GM19099 (cell line): Measurements from ENCODE around the gene NRF1.

Source experiments
- POLR2A ChIP-seq: IDR thresholded peaks from 3 replicates; pipeline ENCODE4 v1.6.1; 2011; ENCODE audit warnings: low read depth; ENCODE audit not compliant: insufficient read length; ENCODE audit errors: extremely low read depth

NRF1 gene

DNA sequence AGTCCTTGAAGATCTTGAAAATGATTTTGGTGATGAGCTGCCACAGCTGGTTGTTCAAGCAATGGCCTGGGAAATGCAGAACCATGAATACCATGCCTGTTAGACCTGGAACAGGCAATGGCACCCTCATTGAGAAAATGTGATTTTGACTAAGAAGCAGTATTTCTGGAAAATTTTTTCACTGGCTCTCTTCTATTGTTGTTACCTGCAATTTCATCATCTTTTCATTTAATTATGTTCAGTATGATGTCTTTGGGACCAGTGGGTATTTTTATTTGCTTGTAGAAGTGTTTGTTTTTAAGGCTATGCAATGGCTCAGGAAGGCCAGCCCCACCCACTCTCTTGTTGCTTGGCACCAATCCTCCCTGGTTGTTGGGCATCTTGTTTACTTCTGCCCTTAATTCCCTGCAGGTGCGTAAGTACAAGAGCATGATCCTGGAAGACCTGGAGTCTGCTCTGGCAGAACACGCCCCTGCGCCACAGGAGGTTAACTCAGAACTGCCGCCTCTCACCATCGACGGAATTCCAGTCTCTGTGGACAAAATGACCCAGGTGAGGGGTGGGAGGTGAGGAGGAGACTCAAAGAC is 78.6 kb downstream of the NRF1 start:
- no peak for TF ChIP-seq POLR2A

DNA sequence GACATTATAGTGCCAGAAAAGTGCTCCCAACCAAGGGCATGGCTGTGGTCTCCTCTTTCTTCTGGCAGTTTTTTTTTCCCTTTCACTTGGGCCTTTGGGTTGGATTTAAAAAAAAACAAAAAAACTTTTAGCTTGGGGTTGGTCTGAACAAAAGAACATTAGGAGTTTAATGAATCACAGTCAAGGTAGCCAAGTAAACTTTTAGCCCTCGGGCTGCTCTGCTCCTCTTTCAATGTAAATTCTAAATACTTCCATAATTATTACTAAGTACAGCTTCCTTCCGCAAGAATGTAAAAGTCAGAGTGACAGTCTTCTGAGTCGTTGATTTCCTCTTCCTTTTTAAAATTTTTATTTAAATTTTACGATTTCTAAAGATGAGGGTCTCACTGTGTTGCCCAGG is 79.2 kb downstream of the NRF1 start:
- TF ChIP-seq POLR2A, result no peak

- TF ChIP-seq POLR2A, result no peak
These were observed 87.2 kb downstream of the NRF1 start for GRCh38 chr7:129698516-129699418.

DNA sequence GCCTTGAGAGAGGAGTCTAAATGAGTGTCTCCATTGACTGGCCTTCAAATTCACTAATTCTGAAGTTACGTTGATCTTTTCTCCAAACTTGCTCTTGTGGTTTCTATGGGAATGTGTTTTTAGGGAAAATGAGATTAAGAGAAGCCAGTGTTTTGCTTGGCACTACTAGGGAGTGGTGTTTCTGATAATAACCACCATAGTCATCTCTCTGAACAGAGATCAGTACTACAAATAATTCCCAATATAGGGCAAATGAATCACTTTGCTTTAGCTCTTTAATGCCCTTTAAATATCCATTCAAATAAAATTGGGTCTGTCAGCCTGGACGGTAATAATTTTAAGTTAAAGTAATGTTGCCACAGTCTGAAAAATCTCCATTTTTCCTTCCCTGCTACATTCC is 90.8 kb downstream of the NRF1 start:
- no peak for TF ChIP-seq POLR2A

- TF ChIP-seq POLR2A, result no peak
These were observed 91.3 kb downstream of the NRF1 start for GRCh38 chr7:129702761-129703338.

- TF ChIP-seq POLR2A, result no peak
These were observed 92.2 kb downstream of the NRF1 start for GRCh38 chr7:129703751-129704150.

GRCh38 chr7:129707910-129708499 is 96.5 kb downstream of the NRF1 start:
- no peak for TF ChIP-seq POLR2A

GRCh38 chr7:129713544-129713943 is 102.0 kb downstream of the NRF1 start:
- TF ChIP-seq POLR2A, result no peak

DNA sequence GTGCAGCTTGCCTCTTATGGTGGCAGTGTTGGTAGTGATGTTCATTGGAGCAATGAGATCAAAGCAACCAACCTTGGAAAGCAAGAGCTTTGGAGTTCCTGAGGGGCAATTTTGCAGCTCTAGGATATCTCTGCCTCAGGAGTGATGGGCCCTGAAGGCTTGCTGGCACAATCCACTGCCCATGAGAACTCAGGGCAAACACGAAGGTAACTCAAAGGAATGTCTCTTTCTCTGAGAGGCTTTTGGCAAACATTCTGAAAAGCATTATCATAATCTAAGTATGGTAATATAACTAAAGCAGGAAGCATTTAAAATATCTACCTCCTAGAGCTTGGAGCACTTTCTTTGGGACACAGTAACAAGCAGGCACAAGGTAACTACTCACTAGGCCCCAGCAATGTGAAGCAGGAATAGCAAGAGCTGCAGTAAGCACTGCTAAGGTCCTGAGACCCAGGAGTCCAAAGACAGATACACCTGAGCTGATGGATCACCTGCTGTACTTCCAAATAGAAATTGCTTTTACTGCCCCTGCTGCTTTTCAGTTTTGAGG is 103.1 kb downstream of the NRF1 start:
- TF ChIP-seq POLR2A, result no peak

DNA sequence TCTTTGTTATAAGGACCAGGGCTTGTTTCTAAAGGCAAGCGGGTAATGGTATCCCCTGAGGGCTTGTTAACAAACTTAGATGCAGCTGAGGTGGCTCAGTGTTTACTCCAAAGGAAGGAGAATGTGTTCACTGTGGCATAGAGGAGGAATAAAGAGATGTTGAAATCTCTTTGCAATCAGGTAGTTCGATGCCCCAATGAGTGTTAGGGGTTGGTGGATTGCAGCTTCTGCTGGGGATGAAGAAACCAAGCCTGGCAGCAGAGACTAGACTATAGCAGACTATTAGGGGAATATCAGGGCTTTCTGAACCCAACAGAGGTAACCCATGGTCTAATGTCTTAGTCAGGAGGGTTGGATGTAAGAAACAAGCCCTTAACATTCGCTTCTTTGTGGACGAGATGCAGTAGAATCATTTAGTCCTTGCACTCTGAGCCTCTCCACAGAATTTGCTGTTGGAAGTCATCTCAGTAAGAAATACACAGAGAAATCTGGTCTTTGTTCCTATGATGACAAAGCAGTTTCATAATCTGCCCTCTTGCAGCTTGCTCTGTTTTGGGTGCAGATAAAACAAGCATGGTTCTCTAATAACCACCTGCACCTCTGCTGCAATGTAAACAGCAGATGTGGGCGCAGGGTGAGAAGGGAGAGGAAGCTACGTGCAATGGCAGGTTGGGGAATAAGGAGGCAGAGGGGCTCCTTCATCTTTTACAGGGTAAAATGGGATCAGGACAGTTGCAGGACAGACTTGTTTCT is 108.6 kb downstream of the NRF1 start:
- no peak for TF ChIP-seq POLR2A

GRCh38 chr7:129721068-129721467 is 109.5 kb downstream of the NRF1 start:
- no peak for TF ChIP-seq POLR2A

GRCh38 chr7:129723679-129724078 is 112.2 kb downstream of the NRF1 start:
- TF ChIP-seq POLR2A, result no peak

DNA sequence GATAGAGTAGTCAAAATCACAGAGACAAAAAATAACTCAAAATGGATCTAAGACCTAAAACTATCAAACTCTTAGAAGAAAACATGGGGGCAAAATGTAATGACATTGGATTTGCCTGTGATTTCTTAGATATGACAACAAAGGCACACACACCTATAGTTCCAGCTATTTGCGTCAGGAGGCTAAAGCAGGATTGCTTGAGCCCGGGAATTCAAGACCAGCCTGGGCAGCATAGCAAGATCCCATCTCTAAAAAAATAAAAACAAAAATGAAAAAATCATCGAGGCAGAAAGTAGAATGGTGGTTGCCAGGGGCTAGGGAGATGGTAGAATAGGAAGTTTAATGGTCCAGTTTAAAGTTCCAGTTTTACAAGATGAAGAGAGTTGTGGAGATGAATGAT is 113.3 kb downstream of the NRF1 start:
- no peak for TF ChIP-seq POLR2A

DNA sequence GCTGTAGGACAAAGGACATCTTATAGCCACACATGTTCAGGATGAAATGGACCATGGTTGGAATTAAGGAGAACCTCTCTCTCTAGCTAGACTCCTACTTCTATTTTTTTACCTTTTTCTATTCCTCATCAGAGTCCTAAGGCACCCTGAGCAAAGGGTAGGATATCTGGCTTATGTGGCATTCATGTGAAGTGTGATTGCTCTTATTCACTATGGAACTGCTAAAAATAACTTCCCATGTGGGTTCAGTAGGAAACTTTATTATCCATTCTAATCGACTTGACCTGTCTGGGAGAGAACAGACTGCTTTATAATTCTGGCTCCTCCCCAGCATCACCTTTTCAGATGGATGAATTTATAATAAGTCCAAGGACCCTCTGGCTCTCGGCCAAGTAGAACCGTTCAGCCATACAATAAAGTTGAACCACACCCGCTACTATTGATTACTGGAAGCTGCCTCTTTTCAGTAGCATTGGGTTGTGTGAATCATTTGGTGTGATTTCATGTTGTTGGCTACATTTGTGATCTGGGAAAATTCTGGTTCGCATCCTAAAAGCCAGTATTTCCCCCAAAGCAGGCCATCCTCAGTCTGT is 117.5 kb downstream of the NRF1 start:
- TF ChIP-seq POLR2A, result no peak

DNA sequence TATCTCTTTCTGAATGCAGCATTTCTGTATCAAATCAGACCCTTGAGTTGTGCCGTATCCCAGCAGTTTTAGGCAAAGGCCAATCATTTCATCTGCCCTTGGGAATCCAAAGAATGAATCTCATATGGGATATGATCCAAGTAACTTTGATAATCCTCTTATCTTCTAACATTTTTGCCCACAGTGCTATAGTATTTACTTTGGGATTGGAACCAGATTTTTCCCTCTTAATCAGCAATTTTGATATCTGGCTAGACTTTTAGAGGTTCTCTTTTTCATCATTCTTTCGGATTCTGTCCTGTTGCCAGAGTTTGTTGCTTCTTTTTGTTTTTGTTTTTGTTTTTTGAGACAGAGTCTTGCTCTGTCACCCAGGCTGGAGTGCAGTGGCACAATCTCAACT is 118.0 kb downstream of the NRF1 start:
- TF ChIP-seq POLR2A, result no peak

DNA sequence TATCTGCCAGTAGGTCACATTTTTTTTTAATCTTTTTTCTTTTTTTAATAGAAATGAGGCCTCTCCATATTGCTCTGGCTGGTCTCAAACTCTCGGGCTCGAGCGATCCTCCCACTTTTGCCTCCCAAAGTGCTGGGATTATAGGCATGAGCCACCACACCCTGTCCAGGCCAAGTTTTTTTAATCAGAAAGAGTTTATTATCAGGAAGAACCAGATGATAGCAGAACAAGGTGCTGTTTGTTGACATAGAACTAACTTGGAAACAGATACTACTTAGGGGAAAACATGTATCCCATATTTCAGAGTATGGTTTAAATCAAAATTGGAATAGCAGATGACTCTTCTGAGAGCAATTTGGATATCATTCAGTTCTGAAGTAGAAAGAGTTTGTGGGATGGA is 118.6 kb downstream of the NRF1 start:
- no peak for TF ChIP-seq POLR2A
